AG10803 (cell line): ENCODE results near the gene B4GALNT4.
A peak's percentile ranks its signal among the peaks of the same experiment; 100 is the strongest.

Experiments
- DNase-seq: peaks from one replicate; pipeline ENCODE4 v3.0.0; 2010; ENCODE audit warnings: low read depth
- H3K4me3 ChIP-seq: 2 replicates; pipeline ENCODE4 v1.5.1; 2011; ENCODE audit warnings: mild to moderate bottlenecking, low read length, control low read depth
- CTCF ChIP-seq: conservative IDR thresholded peaks from 2 replicates; pipeline ENCODE4 v1.5.1; 2011; ENCODE audit warnings: mild to moderate bottlenecking, low read length, control low read depth, inconsistent platforms

Gene B4GALNT4

GRCh38 chr11:364991-365725 is 4.1 kb upstream of the B4GALNT4 start:
- no peak for DNase-seq
- no peak overlapping the region for H3K4me3 ChIP-seq
- TF ChIP-seq CTCF = no peak

GRCh38 chr11:365831-366230 is 3.5 kb upstream of the B4GALNT4 start:
- no peak overlapping the region for H3K4me3 ChIP-seq
- no peak for TF ChIP-seq CTCF
- no peak for DNase-seq

- no peak for DNase-seq
- no peak overlapping the region for H3K4me3 ChIP-seq
- no peak for TF ChIP-seq CTCF
These were observed 1.3 kb upstream of the B4GALNT4 start for GRCh38 chr11:367956-368413.

- no peak for TF ChIP-seq CTCF
- H3K4me3 ChIP-seq = peak overlapping the region; percentile 23; the same call in 1 of the 2 replicates
- DNase-seq = no peak
These were observed 624 bp upstream of the B4GALNT4 start for GRCh38 chr11:368414-369335.

- DNase-seq = no peak
- no peak for TF ChIP-seq CTCF
- H3K4me3 ChIP-seq = no peak overlapping the region
These were observed 1.0 kb downstream of the B4GALNT4 start for GRCh38 chr11:370070-370941.

GRCh38 chr11:371051-371450 is 1.8 kb downstream of the B4GALNT4 start:
- TF ChIP-seq CTCF = no peak
- DNase-seq = no peak
- no peak overlapping the region for H3K4me3 ChIP-seq
